ENCODE results near the gene ACOT13.
"Not testable (repeated sequence)": the region's sequence is repeated elsewhere in the genome, so short reads cannot be mapped to it uniquely, and the experiment has no call there.

The ACOT13 gene

DNA sequence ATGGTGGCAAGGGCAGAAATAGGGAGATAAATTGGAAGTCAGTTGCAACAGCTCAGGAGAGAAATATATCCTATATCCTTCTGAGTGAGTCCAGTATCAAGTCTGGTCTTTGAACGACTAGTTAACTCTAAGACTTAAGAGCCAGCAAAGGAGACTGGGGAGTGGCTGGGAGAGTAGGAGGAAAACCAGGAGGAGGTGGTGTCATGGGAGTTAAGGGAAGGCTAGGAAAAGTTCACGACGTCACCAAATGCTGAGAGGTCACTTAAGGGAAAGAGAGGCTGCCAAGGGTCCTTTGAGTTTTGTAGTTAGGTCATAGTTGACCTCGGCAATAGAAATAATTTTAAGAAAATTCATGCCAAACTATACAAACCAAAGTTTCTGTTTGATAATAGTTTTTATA, 25.1 kb downstream of the ACOT13 start:
- DNase-seq = no peak

DNA sequence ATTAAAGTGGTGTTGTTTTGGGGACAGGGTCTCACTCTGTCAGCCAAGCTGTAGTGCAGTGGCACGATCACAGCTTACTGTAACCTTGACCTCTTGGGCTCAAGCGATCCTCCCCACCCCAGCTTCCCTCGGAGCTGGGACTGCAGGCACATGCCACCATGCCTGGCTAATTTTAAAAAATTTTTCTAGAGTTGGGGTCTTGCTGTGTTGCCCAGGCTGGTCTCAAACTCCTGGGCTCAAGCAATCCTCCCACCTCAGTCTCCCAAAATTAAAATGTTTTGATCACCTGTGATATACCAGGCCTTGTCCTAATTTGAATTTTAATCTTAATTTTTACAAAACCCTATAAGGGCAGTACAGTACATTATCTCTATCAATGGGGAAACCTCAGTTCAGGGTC, 25.5 kb downstream of the ACOT13 start:
- no peak for DNase-seq

DNA sequence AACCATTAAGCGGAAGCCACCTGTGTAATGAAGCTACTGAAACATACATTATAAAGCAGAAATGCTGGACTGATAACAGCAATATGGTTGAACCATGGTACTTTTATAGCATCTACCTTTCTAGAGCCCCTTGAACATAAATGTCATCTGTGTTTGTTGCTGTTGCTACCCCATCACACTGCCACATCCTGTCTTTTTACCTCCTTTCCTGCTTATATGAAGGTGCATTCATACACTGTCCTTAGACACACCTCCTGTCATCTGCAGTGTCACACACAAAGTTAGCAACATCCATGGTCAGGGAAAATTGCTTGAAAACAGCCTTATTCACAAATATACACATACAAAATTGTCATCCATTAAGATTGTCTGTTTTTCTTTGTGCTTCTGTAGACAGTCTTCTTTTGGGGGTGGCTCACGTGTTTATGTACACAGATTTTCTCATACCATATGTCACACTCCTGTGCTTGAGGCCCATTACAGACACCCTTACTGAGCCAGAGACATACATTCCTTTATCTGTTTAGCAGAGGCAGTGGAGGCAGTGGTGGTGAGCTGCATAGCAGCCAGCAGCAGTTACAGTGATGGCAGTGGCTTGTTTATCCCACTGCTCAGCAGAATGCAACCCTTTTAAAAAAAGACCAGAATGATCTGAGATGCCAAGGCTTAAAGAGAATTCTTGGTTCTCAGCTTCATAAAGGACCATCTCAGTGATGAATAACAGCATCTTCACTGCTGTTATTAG, 26.1 kb downstream of the ACOT13 start:
- no peak for DNase-seq

DNA sequence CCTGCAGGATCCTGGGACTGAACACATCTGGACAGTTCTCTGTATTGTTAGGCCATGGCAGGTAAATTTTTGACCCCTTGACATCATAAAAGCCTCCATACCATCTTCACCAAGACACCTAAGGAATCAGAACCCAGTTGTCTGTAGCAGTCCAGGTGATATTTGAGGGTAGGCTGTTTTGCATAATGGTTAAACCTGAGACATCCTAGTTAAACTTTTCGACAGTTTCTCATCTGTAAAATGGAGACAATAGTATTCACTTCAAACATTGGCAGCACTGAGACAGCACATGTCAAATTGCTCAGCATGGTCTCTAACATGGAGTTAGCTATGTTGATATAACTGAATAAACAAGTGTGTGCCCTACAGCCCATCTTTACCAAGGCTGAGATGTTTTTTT, 27.3 kb downstream of the ACOT13 start:
- DNase-seq = no peak

DNA sequence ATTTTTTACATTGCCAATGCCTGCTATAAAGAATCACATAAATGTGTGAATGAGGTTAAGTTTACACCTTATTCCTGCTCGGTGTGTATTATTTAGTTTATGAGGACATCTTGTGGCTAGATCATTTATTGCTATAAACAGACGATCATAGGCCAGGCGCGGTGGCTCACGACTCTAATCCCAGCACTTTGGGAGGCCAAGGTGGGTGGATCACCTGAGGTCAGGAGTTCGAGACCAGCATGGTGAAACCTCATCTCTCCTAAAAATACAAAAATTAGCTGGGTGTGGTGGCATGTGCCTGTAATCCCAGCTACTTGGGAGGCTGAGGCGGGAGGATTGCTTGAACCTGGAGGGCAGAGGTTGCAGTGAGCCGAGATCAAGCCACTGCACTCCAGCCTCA, 28.8 kb downstream of the ACOT13 start:
- peak in 7 of 56 donors; percentile 1 to 34 (median 7) for DNase-seq

DNA sequence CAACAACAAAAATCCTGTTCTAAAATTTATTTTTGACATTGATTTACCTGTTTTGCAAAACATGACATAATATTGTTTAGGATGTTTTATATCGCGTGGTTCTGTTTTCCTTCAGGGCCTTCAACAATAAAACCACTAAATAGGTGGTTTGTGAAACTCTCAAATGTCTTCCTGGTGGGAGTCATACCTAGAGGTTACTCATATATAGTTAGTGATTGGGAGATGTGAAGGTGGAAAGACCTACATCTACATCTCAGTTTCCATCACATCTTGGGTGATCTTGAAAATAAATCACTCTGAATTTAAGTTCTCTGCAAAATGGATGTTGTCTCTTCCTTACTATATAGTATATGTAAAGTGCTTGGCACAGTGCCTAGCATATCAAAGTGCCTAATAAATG, 29.2 kb downstream of the ACOT13 start:
- DNase-seq = no peak

DNA sequence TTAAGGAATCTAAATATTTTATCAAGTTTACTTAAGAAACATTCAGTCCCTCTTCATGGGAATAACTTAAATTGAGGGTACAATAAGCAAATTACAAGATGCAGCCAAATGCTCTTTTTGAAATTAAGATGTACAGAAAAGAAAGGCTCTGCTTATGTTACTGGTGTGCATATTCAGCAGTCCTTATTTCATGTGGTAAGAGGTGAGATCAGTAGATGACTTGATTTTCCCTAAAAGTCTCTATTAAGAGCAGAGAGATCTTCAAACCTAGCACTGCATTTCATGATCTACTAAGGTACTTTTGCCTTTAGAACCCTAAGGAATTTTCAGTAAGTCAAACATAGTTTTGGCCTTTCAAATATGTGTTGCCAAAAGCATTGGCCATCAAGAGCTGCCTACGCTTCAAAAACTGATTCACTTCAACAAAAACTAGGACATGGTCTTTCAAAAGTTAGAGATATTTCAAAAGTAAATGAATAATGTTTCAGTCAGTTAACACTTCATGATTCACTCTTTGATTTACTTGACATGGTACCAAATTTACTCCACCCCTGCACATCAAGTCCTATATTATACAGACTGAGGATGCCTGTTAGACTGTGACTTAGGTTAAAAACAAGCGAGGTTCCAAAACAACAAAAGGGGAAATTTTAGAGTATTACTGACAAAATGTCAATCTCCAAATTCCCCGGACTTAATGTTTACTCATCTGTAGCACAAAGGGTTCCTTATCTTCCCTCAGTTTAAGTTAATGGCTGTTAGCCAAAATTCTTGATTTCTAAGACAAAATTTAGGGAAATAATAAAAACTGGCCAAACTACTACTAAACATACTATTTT, 32.9 kb downstream of the ACOT13 start:
- no peak for DNase-seq

DNA sequence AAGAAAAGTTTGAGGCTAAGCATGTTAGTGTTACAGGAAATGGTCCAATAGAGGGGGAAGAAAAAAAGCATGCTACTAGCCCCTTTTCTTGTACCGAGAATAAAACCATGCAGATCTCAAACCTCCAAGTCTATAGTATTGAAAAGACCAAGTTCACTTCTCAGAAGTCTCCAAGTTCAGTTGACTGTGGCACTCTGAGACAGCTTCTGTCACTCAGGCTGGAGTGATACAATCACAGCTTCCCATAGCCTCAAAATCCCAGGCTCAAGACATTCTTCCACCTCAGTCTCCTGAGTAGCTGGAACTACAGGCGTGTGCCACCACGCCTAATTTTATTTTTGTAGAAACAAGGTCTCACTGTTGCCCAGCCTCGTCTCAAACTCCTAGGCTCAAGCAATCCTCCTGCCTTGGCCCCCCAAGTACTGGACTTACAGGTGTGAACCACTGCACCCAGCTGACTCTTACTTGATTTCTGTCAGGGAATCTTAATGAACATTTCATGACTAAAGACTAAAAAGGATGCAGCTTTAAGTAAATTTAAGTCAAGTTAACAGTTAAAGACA, 35.9 kb downstream of the ACOT13 start:
- DNase-seq = no peak

DNA sequence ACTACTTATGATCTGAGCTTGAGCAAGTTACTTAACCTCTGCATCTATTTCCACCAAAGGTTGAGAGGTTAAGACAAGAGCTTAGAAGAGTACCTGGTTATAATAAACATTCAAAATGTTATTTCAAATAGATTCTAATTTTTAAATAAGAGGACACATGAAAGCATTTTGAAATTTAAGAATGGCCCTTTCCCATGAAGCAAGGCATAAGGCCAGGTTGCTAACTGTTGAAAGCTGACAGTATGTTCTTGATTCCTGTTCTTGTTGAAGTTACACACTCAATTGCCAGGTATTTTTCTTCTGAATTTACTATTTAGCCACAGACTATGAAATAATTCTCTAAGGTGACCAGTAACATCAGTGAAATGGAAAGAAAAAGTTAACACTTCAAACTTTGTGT, 37.6 kb downstream of the ACOT13 start:
- no peak for DNase-seq

DNA sequence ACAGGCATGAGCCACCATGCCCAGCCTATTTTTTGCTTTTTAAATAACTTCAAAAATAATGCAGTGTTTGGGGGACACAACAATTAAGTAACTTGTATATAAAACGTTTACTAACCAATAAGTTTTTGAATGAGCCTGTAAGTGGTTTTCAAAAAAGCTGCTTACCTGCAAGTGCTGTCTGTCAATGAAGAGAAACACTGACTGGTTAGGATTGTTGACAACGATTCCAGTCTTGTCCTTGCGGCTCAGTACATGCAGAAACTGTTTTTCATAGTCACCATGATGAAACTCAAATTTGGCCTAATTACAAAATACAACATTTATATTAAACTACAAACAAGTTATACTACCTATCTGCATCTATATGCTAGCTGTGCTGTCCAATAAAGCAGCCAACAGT, 41.7 kb downstream of the ACOT13 start:
- DNase-seq = no peak

DNA sequence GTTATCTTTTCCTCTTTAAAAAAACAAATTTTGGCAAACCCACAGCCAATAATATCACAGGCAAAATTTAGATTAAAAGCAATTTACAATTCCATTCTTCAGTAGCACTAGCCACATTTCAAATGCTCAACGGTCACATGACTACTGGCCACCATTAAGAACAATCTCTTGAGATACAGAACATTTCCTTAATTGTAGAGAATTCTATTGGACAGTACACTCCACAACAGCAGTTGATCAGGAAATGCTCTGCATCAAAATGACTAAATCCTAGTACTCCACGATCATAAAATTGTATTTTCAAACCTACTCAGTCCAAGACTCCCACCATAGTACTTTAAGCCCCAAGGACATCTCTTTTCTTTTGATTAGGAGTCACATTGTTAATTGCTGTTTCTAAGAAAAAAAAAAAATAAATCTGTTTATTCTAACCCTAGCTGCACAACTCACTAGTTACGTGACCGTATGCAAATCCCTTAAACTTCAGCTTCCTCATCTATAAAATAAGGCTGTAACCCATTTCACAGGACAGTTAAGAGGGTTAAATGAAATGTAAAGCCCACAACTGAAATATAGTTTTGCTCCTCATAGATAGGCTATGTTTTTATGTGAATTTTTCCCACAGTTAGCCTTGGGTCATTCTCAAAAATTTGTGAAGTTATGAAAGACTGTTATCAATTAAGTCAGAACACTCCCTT, 42.3 kb downstream of the ACOT13 start:
- no peak for DNase-seq

DNA sequence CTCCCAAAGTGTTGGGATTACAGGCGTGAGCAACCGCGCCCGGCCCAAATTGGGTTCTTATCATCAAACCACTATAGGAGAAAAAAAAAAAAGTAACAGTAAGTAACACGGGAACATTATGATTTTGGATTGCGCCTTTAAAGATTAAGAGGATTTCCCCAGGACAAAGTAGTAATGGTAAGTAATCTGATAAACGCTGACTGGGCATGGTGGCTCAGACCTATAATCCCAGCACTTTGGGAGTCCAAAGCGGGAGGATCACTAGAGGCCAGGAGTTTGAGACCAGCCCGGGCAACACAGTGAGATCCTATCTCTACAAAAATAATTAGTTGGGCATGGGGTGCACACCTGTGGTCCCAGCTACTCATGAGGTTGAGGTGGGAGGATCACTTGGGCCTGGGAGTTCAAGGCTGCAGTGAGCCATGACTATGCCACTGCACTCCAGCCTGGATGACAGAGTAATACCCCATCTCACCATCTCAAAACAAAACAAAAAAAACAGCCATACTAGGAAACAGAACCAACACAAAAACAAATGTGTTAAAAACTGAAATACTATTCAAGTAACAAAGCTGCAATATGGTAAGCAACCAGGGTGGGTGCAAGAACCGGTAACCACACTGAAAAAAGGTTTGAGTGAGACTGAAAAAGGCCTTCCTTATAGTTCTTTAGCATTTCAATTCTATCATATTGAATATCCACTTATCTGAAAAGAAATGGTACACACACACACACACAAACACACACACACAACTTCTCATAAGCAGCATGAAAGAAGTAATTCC, 43.8 kb downstream of the ACOT13 start:
- DNase-seq = no peak

DNA sequence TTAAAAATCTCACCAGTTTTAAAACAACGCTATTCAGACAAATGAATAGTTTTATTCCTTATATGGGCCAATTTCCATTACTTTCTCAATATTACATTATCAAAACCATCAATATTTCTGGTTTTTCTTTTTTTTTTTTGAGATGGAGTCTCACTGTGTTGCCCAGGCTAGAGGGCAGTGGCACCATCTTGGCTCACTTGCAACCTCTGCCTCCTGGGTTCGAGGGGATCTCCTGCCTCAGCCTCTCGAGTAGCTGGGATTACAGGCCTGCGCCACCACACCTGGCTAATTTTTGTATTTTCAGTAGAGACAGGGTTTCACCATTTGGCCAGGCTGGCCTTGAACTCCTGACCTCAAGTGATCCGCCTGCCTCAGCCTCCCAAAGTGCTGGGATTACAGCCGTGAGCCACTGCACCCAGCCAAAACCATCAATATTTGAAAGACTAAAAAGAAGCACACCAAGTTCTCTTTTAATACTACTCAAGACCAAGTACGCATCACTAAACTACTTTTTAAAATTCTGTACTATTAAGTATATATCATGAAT, 49.8 kb downstream of the ACOT13 start:
- DNase-seq = not testable (repeated sequence)

DNA sequence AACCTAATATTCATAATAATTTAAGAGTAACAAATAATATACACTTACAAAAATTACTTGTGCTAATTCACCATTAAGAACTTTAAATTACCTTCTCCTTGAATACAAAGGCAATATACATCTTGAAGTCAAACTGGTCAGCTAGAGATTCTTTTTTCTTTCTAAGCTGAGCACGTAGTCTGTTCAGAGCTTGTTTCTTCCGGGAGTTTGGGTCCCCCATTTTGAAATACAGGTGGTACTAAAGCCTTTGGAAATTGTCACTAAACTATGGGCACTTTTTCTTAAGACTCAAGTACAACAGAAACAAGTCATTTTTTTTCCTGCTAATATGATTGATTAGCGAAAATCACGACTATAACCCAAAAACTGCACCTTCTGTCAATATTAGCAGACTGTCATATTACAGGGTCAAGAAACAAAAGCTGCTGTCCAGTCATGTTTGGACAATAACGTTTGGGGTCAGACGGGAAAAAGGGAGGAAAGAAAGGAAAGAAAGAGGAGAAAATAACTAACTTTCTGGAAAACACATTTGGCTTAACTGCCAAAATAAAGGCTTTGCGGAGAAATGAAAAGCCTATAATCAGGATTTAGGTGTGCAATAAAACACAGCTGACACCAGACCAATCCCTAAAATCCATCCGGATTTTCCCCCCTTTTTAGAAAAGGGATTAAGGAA, 51.7 kb downstream of the ACOT13 start:
- no peak for DNase-seq

DNA sequence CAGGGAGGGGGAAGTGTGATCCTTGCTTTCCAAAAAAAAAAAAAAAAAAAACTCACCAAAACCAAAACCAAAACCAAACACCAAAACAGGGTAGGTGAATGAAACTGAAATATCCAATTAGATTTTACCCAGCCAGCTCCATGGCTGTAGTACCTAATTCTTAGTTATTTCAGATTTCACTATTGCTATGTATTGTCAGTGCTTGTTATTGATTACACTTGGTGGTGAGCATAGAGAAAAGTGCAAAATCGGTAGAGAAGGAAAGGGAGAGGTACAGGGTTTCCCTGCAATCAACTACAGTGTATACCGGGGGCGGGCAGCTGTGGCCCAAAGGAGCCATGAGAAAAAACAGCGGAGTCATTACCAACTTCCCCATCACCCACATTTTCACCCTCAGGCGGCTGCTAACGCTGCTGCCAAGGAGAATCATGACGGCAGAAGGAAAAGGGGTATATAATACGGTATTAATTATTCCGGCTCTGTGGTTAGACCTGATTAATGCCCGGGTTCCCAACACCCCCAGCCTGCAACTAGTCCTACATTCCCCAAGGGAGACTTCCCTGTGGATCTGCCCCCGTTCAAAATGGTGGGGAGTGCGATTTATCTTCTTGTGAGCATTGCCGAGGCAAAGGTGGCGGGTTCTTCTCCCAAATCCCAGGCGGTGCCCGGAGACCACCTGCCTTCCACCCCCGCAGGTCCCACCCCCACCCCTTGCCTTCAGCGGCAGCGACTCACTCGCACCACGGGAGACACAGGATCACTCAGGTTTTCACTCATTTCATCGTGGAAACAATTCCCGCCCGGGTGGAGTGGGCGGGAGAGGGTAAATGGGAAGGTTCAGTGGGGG, 52.5 kb downstream of the ACOT13 start, which contains the start of gene C6orf62:
TSS of gene C6orf62 (minus strand) at position 30 of the 847 bp plus-strand sequence. CDS start 486 bp downstream, outside the sequence.
- peak in 23 of 56 donors; percentile 1 to 56 (median 30) for DNase-seq

DNA sequence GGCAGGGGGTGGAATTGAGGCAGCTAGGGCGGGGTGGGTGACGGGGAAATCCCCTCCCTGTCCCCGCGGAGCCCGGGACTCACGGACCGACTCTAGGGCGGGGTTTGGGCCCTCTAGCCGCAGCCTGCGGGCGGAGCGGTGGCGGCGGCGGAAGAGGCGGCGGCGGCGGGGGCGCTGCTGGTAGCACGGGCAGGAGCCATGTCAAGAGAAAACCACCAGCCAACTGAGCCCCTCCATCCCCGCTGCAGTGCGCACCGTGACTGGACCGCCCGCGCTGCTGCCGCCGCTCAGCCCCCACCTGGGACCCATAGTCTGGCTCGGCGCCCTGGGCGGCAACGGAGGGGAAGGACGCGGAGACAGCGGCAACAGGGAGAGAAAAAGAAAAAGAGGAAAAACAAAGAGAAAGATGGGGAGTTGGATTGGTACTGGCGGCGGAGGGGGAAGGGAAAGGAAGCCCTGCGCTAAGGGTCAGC, 53.3 kb downstream of the ACOT13 start:
- DNase-seq = peak in 33 of 56 donors; percentile 5 to 69 (median 46)

DNA sequence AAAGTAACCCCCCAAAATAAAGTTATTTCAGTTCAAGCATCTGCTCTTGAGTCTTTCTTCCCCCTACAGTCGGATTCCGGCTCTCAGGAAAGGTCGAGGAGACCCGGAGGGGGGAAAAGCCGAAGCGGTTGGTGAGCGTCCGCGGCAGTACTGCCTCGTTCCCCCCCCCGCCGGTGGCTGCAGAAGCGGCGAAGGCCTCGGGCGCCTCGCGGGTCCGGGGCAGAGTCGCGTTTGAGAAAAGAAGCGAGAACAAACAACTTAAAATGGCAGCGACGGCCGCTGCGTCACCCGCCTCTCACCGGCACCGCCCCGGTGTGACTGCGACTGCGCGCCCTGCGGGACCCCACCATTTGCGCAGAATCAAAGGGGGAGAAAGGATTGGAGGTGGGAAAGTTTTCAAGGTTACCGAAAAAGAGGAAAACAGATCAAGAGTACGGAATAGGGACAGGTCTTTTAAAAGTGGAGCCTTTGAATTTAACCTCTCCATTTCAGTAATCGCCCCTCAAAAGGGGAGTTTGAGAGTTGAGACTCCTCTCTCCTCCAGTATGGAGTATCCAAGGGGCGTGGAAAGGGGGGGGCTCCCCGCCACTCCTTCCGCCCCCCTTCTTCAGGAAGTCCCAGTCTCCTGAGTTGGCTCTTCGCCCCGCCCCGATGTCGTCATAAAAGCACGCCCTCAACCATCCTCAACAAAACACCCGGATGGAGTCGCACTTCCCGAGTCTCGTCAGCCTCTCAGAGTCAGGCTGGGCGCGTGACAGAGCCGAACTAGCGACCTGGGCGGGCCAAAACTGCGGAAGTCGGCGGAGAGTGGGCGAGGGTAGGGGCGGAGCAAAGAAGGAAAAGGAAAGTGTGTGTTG, 54.0 kb downstream of the ACOT13 start:
- peak; percentile 91 to 100 (median 99) for DNase-seq
